Stromal cell of bone marrow (primary cell): ENCODE data around the gene DIP2A.

Experiments used
- DNase-seq: peaks from one replicate; pipeline ENCODE4 v3.0.0-alpha.2; 2012; ENCODE audit warnings: low read depth

The DIP2A gene

DNA sequence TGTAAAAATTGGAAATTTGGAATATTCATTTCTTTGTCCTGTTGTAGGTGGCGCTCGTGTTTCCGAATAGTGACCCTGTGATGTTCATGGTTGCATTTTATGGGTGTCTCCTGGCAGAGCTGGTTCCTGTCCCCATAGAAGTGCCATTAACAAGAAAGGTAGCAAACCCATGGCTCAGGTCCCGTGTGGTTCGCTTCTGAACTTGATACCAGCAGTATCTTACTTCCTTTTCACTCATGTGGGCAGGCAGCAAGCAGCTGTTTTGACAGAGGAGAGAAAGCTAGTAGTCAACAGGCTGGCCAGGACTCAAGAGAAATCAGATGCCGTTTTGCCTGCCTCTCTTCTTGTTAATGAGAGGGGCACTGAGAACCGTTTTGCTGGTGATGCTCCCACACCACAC lies 73.4 kb downstream of the DIP2A start:
- DNase-seq, result no peak

DNA sequence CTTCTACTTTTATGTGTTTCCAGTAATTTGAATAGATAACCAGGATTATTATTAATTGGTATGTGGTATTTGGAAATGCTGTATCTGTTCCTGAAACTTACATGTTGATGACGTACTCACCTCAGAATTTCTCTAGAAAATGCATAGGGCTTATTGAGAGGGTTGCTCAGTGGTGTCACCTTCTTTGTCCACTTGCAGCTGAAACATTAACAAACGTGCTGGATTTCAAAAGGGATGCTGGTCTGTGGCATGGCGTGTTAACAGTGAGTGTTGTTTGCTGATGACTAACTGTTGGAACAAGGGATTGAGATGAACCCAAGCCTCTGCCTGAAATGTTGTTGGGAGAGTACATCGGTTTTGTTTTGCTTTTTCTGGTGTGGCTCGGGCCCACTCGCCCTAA lies 78.3 kb downstream of the DIP2A start:
- DNase-seq, result no peak

DNA sequence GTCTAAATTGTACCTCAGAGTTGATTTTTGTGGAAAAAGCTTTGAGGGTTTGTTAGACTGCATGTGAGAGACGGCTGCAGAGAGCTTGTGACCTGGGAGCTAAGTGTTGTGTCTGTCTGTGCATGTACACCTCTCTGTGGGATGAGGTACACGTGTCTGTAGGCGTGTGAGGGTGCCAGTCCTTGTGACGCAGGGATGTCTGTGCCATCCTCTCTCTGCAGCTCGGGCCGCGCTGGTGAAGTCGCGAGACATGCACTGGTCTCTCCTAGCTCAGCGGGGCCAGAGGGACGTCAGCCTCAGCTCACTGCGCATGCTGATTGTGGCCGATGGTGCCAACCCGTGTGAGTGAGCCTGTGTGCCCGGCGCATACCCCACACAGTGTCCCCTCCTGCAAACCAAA lies 79.6 kb downstream of the DIP2A start:
- DNase-seq, result no peak

GRCh38 chr21:46538851-46539666 lies 80.4 kb downstream of the DIP2A start:
- no peak for DNase-seq

DNA sequence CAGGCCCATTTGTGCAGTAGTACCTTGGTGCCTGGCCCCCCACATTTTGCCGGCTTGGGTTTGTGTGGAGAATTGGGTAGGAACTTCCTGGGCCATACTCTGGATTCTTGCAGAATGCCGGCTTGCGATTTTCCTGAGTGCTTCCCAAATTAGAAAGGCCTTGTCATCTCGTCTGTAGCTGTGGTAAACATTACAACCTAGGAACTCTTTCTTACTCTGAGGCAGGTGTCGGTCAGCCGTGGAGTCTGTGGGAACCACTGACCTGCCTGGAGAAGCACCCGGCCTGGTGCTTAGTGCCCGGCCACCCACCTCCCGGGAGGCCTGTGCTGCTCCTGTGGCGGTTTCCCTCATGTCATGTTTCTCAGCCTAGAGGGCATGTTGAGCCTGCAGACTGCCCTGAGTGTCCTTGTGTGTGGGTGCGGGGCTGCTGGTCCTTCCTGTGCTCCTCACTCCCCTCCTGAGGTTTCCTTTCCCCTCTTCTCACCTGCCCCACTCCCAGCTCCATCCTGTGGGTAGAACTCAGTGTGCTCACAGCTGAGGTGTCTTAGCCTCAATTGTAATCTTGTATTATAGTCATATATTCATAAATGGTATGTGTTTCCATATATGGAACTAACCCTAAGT lies 81.5 kb downstream of the DIP2A start:
- DNase-seq, result no peak

- no peak for DNase-seq
Observed at GRCh38 chr21:46542588-46543124, 84.0 kb downstream of the DIP2A start.

DNA sequence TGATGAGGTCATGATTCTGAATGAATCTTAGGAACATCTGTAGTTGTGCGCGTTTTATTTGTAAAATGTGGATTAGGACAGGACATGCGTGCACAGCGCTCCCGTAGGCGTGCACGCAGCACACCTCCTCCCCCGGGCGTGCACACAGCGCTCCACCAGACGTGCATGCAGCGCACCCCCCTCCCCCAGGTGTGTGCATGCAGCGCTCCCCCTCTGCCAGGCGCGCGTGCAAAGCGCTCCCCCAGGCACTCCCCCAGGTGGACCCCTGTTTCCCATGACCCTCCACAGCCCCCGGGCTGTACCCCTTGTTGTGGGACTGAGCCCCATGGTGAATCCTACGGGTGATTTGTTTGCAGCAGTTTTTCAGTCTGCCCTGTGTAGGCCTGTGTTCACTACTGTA lies 84.6 kb downstream of the DIP2A start:
- DNase-seq, result no peak

DNA sequence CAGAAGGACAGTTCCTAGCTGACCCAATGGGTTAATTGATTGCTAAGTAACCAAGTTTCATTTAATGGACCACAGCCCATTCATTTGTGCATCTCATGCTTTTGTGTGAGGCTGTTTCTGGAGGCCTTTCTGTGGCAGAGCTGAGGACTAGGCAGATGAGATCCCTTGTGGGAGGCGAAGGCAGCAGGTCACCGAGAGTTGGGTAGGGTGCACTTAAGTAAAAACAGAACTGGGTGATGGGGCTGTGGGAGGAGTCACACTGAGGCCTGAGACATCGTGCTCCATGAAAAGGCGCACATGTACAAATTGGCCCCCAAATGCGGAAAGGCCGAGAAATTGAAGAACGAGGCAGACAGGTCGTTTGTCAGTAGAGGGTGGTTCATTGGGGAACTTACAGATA lies 85.3 kb downstream of the DIP2A start:
- no peak for DNase-seq

DNA sequence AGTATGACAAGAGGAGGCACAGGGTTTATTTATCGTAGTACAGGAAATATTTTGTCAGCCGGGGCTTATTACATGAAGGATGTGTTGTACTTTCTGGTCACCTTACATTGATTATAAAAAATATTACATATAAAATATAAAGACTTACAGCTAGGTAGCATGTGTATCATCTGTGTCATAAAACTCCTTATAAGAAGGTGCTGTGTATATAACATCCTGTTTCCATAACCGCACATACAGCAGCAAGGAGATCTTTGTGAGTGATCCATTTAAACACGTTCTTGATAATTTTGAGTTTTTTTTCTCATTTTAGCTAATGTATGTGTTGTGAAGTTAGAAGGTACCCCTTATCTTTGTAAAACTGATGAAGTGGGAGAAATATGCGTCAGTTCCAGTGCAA lies 86.1 kb downstream of the DIP2A start:
- DNase-seq, result no peak

GRCh38 chr21:46545363-46545762 lies 86.7 kb downstream of the DIP2A start:
- no peak for DNase-seq

- DNase-seq, result no peak
Observed at GRCh38 chr21:46545911-46546310, 87.2 kb downstream of the DIP2A start.

- DNase-seq, result no peak
Observed at GRCh38 chr21:46546799-46547198, 88.1 kb downstream of the DIP2A start.

- no peak for DNase-seq
Observed at GRCh38 chr21:46549650-46550049, 91.0 kb downstream of the DIP2A start.

- DNase-seq, result no peak
Observed at GRCh38 chr21:46550116-46550941, 91.6 kb downstream of the DIP2A start.

DNA sequence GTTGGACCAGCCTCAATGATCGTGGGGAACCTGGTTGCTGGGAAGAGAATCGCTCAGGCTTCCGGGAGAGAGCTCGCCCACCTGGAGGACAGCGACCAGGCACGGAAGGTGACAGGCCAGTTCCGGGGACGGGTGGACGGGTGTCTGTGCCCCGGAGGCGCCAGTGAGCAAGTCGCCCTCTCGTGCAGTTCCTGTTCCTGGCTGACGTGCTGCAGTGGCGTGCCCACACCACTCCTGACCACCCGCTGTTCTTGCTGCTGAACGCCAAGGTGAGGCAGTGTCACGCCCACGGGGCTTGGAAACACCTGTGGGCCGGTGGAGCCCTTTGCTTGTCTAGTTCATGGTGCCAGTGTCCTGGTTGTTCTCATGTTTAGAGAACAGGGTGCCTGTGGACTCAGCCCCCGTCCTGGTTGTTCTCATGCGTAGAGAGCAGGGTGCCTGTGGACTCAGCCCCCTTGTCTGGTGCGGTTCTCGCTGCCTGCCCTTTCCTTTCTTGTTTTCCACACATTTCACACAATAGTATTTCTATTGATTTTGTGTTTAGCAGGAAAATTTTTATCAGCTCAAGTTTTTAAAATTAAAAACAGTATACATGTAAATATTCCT lies 93.0 kb downstream of the DIP2A start:
- DNase-seq, result no peak

DNA sequence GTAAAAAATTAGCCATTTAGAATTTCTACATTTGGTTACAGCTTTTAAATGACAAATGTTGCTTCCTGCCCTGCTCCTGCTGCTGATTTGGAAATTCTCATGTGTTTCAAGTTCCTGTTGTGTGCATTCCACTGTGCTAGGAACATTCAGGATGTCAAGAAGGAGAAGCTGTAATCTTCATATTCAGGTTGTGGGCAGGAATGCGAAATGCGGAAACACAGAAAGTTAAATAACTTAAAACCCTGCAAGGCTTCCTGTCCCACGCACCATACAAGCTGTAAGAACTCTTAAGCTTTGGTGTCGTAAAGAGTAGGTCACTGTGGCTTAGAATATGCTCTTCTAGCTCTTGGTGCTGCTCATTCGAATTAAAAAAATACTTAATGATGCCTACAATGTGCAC lies 93.6 kb downstream of the DIP2A start:
- DNase-seq, result no peak

DNA sequence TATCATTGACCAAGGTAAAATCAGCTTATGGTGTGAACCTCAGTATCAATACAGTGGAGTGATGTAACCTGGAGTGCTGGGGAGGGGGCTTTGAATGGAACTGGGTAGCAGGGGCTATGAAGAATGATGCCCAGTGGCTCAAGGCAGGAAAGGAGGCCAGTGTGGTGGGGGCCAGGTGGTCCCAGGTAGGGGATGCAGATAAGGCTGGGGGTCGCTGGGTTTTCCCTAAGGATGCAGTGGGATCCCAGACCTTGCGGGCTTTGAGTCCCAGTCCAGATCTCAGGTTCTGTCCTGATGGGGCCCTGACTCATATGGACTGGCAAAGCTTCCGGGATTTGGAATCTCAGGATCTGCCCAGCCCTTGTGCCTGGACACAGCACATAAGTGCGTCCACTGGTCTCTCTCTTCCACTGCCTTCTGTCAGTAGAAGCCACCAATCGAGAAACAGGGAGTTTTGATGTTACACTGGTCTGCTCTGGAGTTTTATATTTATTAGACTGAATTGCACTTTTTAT lies 94.2 kb downstream of the DIP2A start:
- DNase-seq, result no peak

DNA sequence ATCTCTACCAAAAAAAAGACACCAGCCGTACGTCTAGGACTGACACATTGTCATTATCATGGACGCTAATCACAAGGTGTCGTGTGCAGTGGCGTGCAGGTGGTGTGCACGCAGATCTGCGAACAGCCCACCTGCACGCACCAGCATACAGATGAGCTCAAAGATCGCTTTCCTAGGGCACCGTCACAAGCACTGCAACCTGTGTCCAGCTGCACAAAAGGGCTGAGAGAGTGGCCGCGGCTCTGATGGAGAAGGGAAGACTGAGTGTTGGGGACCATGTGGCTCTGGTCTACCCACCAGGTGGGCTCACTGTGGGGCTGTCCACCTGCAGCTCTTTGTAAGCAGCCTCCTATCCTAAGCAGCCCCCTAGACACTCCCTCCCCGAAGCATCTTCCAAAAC lies 95.3 kb downstream of the DIP2A start:
- DNase-seq, result no peak

DNA sequence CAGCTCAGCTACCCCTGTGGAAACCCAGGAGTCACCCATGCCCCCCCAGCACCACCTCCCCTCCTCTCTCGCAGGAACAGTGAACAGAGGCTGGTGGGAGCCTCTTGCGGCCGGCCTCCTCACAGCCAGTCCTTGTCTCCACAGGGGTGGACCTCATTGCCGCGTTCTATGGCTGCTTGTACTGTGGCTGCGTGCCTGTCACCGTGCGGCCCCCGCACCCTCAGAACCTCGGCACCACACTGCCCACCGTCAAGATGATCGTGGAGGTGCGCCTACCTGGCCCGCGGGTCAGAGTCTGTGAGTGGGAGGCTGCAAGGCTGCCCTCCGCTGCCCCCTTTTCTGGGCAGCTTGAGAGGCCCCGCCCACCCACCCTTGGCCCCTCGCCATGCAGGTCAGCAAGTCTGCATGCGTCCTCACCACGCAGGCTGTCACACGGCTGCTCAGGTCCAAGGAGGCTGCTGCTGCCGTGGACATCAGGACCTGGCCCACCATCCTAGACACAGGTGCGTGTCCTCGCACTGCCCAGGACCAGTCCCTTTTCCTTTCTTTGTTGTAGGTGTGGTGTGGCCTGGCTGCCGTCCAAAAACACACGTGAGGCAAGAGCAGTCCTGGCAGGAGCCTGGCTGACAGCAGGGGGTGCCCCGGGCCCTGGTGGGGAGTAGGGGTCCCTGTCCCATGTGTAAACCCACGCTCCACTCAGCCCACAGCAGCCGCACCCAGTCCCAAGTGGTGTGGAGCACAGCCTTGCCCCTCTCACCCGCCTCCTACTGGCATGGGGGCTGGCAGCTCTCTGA lies 95.9 kb downstream of the DIP2A start:
- DNase-seq, result no peak

DNA sequence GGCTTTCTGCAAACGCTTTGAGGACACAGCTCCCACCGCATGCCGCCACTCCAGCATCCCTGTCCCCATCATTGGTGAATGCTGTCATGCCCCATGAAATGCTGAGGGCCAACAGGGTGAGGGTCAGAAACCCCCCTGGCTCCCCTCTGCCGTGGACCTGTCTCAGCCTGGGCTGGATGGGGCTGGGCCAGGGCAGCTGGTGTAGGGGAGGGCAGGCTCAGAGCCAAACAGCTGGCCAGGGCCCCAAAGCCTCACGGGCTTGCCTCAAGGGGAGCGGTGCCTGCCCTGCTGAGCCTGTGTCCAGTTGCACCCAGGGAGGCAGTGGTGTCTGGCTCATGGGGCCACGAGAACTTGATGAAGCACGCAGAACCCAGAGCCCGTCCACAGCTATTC lies 96.5 kb downstream of the DIP2A start:
- no peak for DNase-seq

DNA sequence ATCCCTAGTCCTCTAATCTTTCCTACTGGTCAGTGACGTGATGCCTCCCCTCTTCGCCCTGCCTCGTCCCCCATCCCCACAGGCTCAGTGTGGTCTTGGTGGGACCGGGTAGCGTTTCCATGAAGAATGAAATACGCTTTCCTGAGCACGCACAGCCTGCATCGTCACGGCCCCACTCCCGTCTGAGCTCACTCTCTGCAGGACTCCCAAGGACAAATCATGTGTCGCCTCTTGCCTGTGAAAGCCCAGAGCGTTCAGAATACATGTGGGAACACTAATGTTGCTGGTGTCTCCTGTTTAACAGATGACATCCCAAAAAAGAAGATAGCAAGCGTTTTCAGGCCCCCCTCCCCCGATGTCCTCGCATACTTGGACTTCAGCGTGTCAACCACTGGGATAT lies 97.0 kb downstream of the DIP2A start:
- DNase-seq, result no peak
